Measurements from ENCODE around the gene IL22RA2.

GRCh38 chr6:137115658-137116057 lies 57.8 kb downstream of the IL22RA2 start:
- no peak for TF ChIP-seq CTCF (IDR thresholded peaks at IDR 0.05 in 4 of 5, conservative IDR thresholded peaks at IDR 0.05 in 1 of 5)
- TF ChIP-seq POLR2A (IDR thresholded peaks at IDR 0.05): no peak

All from gastrocnemius medialis (tissue), 4 donors.